Limb (tissue), 2 donors: ENCODE results near the gene GSG1.
"Not testable (repeated sequence)": the region's sequence is repeated elsewhere in the genome, so short reads cannot be mapped to it uniquely, and the experiment has no call there.

Source experiments
- DNase-seq, 2 donors: peaks; one replicate each; pipeline ENCODE4 v3.0.0-alpha.2; 2016; ENCODE audit errors: extremely low spot score in 2 of 2

GSG1 gene

DNA sequence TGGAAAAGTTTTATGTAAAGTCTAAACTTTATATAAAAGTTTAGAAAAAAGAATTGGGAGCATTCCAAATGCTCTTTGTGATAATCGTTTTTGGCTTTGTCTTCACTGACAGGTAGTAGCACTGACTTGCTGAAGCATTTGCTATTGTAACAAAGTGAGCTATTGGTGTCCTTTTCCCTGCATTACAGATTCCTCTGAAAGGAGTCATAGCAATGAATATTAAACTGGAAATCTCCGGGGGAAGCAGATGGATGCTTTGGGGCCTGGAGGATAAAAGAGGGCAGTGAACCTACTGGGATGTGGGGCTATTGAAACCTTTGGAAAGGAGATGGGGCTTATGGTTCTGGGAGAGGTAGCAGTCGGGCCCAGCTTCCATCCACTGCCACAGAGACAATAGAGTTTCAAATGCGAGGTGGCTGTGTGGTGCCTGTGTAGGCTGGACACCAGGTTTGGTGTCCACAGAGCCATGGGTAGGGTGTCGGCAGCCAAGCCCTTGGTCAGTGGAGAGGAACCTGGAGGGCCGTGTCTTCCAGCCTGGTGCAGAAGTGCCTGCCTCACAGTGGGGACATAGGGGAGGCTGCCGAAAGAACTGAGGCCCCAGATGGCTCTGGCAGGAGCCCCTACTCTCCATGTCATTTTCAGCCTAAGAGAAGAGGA is 10.1 kb downstream of the GSG1 start:
- no peak for DNase-seq

DNA sequence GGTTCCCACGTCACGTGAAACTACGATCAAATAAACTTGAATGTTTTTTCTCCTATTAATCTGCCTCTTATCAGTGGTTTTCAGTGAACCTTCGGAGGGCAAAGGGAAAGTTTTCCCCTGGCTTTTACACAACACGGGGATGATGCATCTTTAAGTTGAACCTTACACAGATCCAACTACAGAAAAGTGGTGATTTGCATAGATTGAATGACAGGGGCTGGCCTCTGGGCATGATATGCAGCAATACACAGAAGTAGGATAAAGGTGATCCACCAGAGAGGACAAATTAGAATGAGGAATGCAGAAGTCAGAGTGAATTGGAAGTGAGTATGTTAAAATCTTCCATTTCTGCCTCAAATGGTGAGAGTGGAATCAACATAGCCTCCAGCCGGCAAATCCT is 11.6 kb downstream of the GSG1 start:
- no peak for DNase-seq

GRCh38 chr12:13090054-13090453 is 13.4 kb downstream of the GSG1 start:
- no peak for DNase-seq

- no peak for DNase-seq
These were observed 15.0 kb downstream of the GSG1 start for GRCh38 chr12:13088496-13088895.

DNA sequence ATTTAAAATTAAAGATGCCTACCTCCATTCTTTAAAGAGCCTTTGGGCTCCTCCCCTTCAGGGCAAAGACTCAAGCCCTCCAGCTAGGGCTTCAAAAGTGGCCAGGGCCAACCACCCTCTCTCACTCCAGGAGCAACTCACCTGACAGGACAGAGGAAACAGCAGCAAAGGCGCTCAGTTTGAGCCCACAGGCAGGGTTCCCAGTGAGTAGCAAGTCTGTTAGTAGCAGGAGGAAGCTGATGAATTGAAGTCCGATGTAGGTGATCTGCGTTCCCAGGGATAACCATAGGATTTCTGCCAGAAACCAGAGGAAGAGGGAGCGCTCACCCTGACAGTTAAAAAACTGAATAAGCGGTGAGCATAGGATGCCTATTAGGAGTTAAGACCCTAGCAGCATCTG is 15.7 kb downstream of the GSG1 start:
- no peak for DNase-seq

DNA sequence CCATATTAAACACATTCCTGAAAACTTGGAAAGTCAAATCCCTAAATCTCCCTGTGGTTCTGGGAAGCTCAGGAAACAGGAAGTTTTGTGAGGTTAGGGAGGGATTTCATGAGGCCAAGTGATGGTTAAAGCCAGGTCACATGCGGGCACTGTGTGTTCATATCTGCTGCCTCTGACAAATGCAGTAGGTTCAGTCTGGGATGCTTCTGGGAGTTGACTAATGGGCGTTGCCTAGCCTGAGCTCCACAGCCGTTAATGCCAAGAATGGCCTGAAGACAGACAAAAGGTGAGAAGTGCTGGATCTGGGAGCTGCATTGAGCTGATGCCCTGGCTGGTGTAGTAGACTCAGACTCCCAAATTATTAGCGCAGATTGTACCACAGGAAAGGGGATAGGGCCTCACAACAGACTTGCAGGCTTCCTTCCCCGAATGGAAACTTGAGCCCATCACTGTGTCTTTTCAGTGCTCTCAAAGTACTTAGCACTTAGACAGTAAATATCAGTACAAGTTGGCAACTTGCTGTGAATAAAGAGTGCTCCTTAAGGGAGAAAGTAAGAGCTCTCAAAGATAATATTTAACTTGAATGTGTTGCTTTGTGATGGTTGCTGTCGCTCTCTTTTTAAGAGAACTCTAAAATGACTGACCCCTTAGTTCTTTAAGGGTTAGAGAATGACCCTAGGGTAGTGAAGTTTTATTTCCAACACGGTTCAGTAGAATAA is 17.3 kb downstream of the GSG1 start:
- DNase-seq = no peak

- no peak for DNase-seq
These were observed 18.4 kb downstream of the GSG1 start for GRCh38 chr12:13084898-13085640.

GRCh38 chr12:13083638-13084037 is 19.8 kb downstream of the GSG1 start:
- DNase-seq = not testable (repeated sequence)

DNA sequence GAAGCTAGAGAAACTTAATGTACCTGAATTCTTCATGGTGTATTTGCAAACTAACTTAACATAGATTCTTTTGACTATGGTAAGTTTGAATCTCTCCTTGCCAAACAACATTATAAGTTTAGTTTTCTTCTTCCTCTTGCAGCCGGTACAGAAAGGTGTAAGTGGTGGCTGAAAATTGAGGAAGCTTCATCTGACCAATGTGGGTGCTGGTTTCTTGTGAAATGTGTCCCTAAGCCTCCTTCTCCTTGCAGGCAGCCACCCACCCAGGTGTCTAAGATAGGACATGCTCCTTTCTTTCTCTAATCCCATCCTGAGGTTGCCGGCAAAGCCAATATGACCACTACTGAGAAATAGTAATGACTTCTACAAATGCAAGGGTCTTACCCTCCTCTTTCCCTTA is 20.6 kb downstream of the GSG1 start:
- no peak for DNase-seq

- DNase-seq = no peak
These were observed 23.2 kb downstream of the GSG1 start for GRCh38 chr12:13080266-13080665.

GRCh38 chr12:13079440-13079906 is 24.0 kb downstream of the GSG1 start:
- DNase-seq = no peak

- no peak for DNase-seq
These were observed 27.5 kb downstream of the GSG1 start for GRCh38 chr12:13075786-13076570.

DNA sequence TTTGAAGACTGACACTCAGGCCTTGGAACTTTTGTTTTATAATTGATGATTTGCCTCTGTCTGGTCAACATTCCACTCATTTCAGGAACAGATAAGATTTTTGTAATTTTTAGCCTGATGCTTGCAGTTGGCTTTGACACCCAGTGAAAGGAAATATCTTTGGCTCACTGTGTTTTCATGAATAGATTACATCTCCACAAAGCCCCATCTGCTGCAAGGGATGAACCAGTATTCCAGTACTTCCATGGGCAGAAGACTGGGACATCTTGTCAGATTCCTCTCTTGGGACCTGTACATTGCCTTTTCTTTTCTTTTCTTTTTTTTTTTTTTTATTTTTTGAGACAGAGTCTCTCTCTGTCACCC is 28.4 kb downstream of the GSG1 start:
- DNase-seq = no peak

DNA sequence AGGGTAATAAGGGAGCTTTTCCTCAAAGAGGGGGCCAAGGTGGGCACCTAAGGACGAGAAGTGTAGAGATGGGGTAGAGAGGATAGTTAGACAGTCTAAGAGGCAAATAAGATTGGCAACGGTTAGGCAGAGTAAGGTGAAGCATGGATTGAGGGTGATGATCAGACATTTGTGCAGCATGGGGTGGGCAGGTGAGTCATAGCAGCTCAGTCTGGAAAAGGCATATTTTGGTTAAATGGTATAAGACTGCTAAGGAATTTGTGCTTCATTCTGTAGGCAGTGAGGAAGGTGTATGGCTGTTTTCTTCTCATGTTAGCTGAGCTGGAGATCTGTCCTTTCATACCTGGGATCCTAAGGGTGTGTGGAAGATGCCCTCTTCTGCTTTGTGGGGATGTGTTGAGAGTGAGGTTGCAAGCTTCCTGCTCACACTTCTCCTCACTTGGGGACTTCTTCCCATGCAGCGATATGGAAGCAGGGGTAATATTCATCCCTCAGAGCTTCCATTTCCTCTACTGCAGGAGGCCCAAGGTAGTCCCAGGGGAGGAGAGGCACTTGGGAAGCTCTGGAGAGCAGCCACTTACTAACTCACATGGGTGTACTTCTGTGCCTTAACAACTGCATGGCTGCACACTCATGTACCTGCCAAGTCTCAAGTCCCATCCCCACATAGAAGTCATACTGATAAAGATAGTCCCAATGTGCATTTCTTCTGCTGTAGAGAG is 28.9 kb downstream of the GSG1 start:
- no peak for DNase-seq

DNA sequence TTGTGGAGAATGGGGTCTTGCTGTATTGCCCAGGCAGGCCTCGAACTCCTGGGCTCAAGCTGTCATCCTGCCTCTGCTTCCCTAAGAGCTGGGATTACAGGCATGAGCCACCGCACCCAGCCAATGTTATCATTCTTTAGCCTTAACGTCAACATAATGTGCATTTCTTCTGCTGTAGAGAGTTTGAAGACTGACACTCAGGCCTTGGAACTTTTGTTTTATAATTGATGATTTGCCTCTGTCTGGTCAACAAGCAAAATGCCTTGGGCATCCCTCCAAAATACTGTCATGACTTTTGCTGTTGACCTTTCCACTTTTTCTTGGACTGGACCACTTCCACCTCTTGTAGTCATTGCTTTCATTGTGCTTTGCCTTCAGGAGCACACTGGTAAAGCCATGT is 30.3 kb downstream of the GSG1 start:
- no peak for DNase-seq

DNA sequence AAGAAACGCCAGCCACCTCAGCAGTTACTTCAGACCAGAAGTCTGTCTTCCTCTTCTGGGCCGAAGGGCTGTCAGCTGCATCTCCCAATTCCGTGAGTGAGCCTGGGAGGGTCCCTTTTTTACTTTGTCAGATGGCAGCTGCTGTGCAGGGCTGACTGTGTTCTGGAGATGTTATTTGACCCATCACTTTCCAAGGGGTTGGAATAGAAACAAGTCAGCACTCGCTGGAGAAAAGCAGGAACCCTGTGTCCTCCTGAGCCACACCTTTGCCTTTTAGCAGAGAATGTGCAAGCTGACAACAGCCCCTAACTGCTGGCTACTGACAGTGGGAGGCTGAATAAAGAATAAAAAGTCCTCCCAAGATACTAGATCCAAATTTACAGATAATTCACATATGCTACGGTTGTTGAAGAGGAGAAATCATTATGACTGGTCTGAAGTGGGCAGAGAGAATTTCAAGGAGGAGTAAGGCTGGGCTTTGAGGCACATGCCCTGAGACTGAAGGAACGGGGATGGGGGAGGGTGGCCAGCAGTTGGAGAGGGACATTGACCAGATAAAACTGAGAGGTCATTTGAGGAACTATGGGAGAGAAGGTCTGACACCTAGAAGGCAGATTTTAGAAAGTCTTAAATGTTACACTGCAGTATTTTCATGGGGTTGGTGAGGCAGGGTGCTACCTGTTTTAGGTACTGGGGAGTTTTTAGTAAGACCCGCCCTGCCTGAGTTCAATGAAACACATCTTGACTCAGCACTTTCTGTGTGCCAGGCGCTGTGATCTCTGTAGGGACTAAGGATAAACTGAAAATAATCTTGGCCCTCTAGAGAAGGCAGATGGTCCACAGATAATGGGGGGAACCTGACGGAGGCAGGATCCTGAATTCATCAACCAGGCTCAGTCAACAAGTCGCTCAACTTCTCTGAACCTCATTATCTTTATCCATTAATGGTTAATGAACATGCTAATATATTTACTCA is 31.9 kb downstream of the GSG1 start:
- no peak for DNase-seq

GRCh38 chr12:13069380-13069779 is 34.1 kb downstream of the GSG1 start:
- DNase-seq = no peak

DNA sequence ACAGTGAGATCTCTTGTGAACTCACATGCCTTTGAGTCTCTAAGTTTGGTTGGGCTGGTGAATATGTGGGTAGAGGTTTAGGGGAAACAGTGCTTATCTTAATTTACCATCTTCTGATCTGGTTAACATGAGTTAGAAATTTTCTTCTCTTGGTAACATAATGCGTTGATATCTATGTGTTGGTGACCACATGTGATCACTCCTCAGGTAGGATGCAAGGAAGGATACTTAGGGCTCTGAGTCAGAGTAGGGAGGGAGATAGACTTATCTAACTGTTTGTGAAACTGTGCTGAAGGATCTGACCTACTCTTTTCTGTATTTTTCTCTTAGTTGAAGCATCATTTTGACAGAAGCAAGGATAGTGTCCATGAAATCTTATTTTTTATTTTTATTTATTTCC is 36.1 kb downstream of the GSG1 start:
- no peak for DNase-seq

DNA sequence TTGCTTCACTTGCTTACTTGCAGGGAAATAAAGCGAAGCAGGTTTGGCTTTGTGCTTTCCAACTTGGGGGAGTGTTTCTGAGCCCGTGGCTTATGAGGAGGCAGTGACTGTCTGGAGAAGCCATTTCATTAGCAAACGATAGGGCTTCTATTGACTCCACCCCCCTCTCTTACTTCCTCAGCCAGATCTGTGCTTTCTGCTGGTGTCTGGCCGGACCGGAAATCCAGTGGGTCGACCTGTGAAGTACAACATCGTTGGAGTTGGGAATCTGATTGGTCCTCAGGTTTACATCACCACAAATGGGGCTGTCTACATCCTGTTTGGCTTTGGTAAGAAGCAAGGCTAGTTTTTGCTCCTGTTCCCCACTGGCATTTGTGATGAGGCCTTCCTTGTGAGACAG is 37.0 kb downstream of the GSG1 start:
- DNase-seq = no peak

GRCh38 chr12:13066014-13066413 is 37.5 kb downstream of the GSG1 start:
- no peak for DNase-seq
